Measurements from ENCODE around the gene MYADML2. TPM values are rescaled to one million over a fixed set of nuclear protein-coding genes. Genes with fewer than 3 reads are reported as not detected.

Gene MYADML2, protein sequence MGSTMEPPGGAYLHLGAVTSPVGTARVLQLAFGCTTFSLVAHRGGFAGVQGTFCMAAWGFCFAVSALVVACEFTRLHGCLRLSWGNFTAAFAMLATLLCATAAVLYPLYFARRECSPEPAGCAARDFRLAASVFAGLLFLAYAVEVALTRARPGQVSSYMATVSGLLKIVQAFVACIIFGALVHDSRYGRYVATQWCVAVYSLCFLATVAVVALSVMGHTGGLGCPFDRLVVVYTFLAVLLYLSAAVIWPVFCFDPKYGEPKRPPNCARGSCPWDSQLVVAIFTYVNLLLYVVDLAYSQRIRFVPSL
- total RNA-seq (2014; rRNA removed; shearing (Covaris generic)) (0.78 and 1.7 TPM in 2 replicates), polyA plus RNA-seq (2016; fragmentation: Nextera tagmentation; extraction: Ambion mirVana) (0.42 and 0.70 TPM in 2 replicates)
- long read RNA-seq: 0 reads

DNA sequence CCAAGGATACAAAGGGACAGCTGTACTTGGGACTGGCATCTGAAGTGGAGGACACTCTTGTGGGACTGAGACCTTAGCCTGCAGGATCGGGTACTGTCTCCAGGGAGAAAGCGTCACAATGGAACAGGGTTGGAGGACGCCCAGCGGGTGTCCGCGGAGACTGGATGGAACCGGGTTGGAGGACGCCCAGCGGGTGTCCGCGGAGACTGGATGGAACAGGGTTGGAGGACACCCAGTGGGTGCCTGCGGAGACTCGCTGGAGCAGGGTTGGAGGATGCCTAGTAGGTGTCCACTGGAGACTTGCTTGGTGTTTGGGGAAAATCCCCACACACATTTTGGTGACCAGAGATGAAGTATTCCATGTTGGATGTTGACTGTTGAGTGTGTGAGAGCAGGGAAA is at the start of gene MYADML2:
MYADML2 (minus strand) TSS at position 45 of the 400 bp plus-strand sequence. CDS start 5,492 bp downstream, outside the sequence.
- no peaks in the 10 kb centered on the region; the same call in 1 of the 2 replicates for H4K20me1 ChIP-seq (replicated peaks; ENCODE audit: insufficient read depth)
- peaks cover 7% of the 10 kb centered on the region for H3K4me1 Mint-ChIP-seq
- H2AFZ ChIP-seq: no peak within 1 kb of the TSS
- no peaks in the 10 kb centered on the region; the same call in 2 of the 3 replicates for H3K9me3 Mint-ChIP-seq
- no peak within 1 kb of the TSS for H3K4me3 ChIP-seq
- peaks cover 7% of the 10 kb centered on the region for H3K4me1 ChIP-seq (ENCODE audit: insufficient read depth)
- no peaks in the 10 kb centered on the region; the same call in 1 of the 2 replicates for H3K27me3 ChIP-seq (ENCODE audit: insufficient read depth)
- H3K27ac Mint-ChIP-seq: no peak within 1 kb of the TSS
- H3K79me2 ChIP-seq (replicated peaks; ENCODE audit: insufficient read depth): no peaks in the 10 kb centered on the region
- no peak within 1 kb of the TSS for H3K27ac ChIP-seq (ENCODE audit: low read depth)
- no peaks in the 10 kb centered on the region for H3K36me3 Mint-ChIP-seq (ENCODE audit: low read depth)
- peaks cover 20% of the 10 kb centered on the region for H3K27me3 Mint-ChIP-seq (ENCODE audit: insufficient read depth, low read depth, poor library complexity)
- no peaks in the 10 kb centered on the region for H3K9me2 ChIP-seq (ENCODE audit: insufficient read depth)
- H3K36me3 ChIP-seq (ENCODE audit: insufficient read depth): no peaks in the 10 kb centered on the region
- no peak within 1 kb of the TSS for H3K4me2 ChIP-seq
- ATAC-seq: no peak
- no peak for TF ChIP-seq POLR2AphosphoS5 (IDR thresholded peaks at IDR 0.05; ENCODE audit: low read depth)
- TF ChIP-seq, protein P1, sequence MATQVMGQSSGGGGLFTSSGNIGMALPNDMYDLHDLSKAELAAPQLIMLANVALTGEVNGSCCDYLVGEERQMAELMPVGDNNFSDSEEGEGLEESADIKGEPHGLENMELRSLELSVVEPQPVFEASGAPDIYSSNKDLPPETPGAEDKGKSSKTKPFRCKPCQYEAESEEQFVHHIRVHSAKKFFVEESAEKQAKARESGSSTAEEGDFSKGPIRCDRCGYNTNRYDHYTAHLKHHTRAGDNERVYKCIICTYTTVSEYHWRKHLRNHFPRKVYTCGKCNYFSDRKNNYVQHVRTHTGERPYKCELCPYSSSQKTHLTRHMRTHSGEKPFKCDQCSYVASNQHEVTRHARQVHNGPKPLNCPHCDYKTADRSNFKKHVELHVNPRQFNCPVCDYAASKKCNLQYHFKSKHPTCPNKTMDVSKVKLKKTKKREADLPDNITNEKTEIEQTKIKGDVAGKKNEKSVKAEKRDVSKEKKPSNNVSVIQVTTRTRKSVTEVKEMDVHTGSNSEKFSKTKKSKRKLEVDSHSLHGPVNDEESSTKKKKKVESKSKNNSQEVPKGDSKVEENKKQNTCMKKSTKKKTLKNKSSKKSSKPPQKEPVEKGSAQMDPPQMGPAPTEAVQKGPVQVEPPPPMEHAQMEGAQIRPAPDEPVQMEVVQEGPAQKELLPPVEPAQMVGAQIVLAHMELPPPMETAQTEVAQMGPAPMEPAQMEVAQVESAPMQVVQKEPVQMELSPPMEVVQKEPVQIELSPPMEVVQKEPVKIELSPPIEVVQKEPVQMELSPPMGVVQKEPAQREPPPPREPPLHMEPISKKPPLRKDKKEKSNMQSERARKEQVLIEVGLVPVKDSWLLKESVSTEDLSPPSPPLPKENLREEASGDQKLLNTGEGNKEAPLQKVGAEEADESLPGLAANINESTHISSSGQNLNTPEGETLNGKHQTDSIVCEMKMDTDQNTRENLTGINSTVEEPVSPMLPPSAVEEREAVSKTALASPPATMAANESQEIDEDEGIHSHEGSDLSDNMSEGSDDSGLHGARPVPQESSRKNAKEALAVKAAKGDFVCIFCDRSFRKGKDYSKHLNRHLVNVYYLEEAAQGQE (IDR thresholded peaks at IDR 0.05; ENCODE audit: unreplicated experiment): no peak
- TF ChIP-seq ZNF114 (CRISPR knock-in tag; IDR thresholded peaks at IDR 0.05): no peak
- no peak within 1 kb of the TSS for H3K4me3 Mint-ChIP-seq
- H3F3A ChIP-seq (replicated peaks; ENCODE audit: low read depth): 0 out of 2 replicates have a peak, but pooled peaks cover 3% of the 10 kb centered on the region
- no peak for DNase-seq (ENCODE audit: low spot score)

DNA sequence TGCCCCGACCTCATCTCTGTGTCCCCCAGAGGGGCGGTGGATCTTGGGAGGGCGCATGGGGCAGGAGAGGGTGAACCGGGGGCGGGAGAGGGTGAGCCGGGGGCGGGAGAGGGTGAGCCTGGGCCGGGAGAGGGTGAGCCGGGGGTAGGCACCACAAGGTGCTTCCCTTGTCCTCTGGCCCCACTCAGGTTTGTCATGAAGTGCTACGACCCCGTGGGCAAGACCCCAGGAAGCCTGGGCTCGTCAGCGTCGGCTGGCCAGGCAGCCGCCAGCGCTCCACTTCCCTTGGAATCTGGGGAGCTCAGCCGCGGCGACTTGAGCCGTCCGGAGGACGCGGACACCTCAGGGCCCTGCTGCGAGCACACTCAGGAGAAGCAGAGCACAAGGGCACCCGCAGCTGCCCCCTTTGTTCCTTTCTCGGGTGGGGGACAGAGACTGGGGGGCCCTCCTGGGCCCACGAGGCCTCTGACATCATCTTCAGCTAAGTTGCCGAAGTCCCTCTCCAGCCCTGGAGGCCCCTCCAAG is 49.3 kb upstream of the MYADML2 start:
- H3K4me1 ChIP-seq (ENCODE audit: insufficient read depth): peaks cover 11% of the 10 kb centered on the region; the same call in 1 of the 2 replicates
- Mint-ChIP-seq H3K9me3 (no peaks in the 10 kb centered on the region), H3K4me1 (peaks cover 20% of the 10 kb centered on the region), H3K27me3 (ENCODE audit: insufficient read depth, low read depth, poor library complexity) (peaks cover 10% of the 10 kb centered on the region), H3K27ac (no peak overlapping the region), H3K4me3 (no peak overlapping the region), H3K36me3 (ENCODE audit: low read depth) (peaks cover 6% of the 10 kb centered on the region; the same call in 1 of the 3 replicates)
- H3K79me2 ChIP-seq (replicated peaks; ENCODE audit: insufficient read depth): no peaks in the 10 kb centered on the region
- no peaks in the 10 kb centered on the region for H3F3A ChIP-seq (replicated peaks; ENCODE audit: low read depth)
- no peak overlapping the region for H3K27ac ChIP-seq (ENCODE audit: low read depth)
- ATAC-seq: no peak
- no peaks in the 10 kb centered on the region for H3K27me3 ChIP-seq (ENCODE audit: insufficient read depth)
- no peak overlapping the region for H3K4me3 ChIP-seq
- H3K36me3 ChIP-seq (ENCODE audit: insufficient read depth): no peaks in the 10 kb centered on the region
- H3K4me2 ChIP-seq: no peak overlapping the region
- no peak overlapping the region for H2AFZ ChIP-seq
- peaks cover 8% of the 10 kb centered on the region; the same call in 1 of the 2 replicates for H4K20me1 ChIP-seq (replicated peaks; ENCODE audit: insufficient read depth)
- no peaks in the 10 kb centered on the region for H3K9me2 ChIP-seq (ENCODE audit: insufficient read depth)
- no peak for DNase-seq (ENCODE audit: low spot score)
- TF ChIP-seq, protein P2, sequence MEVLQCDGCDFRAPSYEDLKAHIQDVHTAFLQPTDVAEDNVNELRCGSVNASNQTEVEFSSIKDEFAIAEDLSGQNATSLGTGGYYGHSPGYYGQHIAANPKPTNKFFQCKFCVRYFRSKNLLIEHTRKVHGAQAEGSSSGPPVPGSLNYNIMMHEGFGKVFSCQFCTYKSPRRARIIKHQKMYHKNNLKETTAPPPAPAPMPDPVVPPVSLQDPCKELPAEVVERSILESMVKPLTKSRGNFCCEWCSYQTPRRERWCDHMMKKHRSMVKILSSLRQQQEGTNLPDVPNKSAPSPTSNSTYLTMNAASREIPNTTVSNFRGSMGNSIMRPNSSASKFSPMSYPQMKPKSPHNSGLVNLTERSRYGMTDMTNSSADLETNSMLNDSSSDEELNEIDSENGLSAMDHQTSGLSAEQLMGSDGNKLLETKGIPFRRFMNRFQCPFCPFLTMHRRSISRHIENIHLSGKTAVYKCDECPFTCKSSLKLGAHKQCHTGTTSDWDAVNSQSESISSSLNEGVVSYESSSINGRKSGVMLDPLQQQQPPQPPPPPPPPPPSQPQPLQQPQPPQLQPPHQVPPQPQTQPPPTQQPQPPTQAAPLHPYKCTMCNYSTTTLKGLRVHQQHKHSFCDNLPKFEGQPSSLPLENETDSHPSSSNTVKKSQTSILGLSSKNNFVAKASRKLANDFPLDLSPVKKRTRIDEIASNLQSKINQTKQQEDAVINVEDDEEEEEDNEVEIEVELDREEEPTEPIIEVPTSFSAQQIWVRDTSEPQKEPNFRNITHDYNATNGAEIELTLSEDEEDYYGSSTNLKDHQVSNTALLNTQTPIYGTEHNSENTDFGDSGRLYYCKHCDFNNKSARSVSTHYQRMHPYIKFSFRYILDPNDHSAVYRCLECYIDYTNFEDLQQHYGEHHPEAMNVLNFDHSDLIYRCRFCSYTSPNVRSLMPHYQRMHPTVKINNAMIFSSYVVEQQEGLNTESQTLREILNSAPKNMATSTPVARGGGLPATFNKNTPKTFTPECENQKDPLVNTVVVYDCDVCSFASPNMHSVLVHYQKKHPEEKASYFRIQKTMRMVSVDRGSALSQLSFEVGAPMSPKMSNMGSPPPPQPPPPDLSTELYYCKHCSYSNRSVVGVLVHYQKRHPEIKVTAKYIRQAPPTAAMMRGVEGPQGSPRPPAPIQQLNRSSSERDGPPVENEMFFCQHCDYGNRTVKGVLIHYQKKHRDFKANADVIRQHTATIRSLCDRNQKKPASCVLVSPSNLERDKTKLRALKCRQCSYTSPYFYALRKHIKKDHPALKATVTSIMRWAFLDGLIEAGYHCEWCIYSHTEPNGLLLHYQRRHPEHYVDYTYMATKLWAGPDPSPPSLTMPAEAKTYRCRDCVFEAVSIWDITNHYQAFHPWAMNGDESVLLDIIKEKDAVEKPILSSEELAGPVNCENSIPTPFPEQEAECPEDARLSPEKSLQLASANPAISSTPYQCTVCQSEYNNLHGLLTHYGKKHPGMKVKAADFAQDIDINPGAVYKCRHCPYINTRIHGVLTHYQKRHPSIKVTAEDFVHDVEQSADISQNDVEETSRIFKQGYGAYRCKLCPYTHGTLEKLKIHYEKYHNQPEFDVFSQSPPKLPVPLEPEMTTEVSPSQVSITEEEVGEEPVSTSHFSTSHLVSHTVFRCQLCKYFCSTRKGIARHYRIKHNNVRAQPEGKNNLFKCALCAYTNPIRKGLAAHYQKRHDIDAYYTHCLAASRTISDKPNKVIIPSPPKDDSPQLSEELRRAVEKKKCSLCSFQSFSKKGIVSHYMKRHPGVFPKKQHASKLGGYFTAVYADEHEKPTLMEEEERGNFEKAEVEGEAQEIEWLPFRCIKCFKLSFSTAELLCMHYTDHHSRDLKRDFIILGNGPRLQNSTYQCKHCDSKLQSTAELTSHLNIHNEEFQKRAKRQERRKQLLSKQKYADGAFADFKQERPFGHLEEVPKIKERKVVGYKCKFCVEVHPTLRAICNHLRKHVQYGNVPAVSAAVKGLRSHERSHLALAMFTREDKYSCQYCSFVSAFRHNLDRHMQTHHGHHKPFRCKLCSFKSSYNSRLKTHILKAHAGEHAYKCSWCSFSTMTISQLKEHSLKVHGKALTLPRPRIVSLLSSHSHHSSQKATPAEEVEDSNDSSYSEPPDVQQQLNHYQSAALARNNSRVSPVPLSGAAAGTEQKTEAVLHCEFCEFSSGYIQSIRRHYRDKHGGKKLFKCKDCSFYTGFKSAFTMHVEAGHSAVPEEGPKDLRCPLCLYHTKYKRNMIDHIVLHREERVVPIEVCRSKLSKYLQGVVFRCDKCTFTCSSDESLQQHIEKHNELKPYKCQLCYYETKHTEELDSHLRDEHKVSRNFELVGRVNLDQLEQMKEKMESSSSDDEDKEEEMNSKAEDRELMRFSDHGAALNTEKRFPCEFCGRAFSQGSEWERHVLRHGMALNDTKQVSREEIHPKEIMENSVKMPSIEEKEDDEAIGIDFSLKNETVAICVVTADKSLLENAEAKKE (CRISPR knock-in tag; IDR thresholded peaks at IDR 0.05): no peak
- TF ChIP-seq, protein P1 (IDR thresholded peaks at IDR 0.05; ENCODE audit: unreplicated experiment): no peak
- no peak for TF ChIP-seq EZH2 (IDR thresholded peaks at IDR 0.05; ENCODE audit: low read depth, unreplicated experiment)
- TF ChIP-seq ZNF114 (CRISPR knock-in tag; IDR thresholded peaks at IDR 0.05): no peak

All from GM23338 (cell line).